GM23338 (cell line): Measurements from ENCODE around the gene C2orf49. TPM values are rescaled to one million over a fixed set of nuclear protein-coding genes. Genes with fewer than 3 reads are reported as not detected.

Experiments
- ATAC-seq: fragments of 200-7000 bp; cut with Tn5 transposase; 3 replicates; pipeline ENCODE4 v1.9.1; 2020
- DNase-seq: peaks from one replicate; pipeline ENCODE4 v3.0.0-alpha.2; 2015; ENCODE audit warnings: low spot score
- H2AFZ ChIP-seq: fragments of 200-600 bp; sonication (generic); 2 replicates; pipeline ENCODE4 v1.8.0; 2016; ENCODE audit warnings: antibody characterized with exemption, mild to moderate bottlenecking, moderate library complexity
- H3F3A ChIP-seq: fragments of 200-600 bp; sonication (generic); replicated peaks from 2 replicates; pipeline ENCODE4 v1.8.0; 2017; ENCODE audit warnings: antibody characterized with exemption, mixed run types, low read depth
- H3K27ac ChIP-seq: fragments of 200-600 bp; sonication (generic); 2 replicates; pipeline ENCODE4 v1.6.1; 2016; ENCODE audit warnings: low read depth
- H3K27me3 ChIP-seq: fragments of 200-600 bp; sonication (generic); 2 replicates; pipeline ENCODE4 v1.8.0; 2016; ENCODE audit warnings: mild to moderate bottlenecking, mixed run types, moderate library complexity; ENCODE audit not compliant: insufficient read depth
- H3K36me3 ChIP-seq: fragments of 200-600 bp; sonication (generic); 2 replicates; pipeline ENCODE4 v1.8.0; 2016; ENCODE audit warnings: mild to moderate bottlenecking; ENCODE audit not compliant: insufficient read depth
- H3K4me1 ChIP-seq: fragments of 200-600 bp; sonication (generic); 2 replicates; pipeline ENCODE4 v1.8.0; 2016; ENCODE audit warnings: mild to moderate bottlenecking, moderate library complexity; ENCODE audit not compliant: insufficient read depth
- H3K4me2 ChIP-seq: fragments of 200-600 bp; sonication (generic); 2 replicates; pipeline ENCODE4 v1.7.1; 2017; ENCODE audit warnings: mixed run types
- H3K4me3 ChIP-seq: fragments of 200-600 bp; sonication (generic); 2 replicates; pipeline ENCODE4 v1.6.1; 2016; ENCODE audit warnings: mixed run types
- H3K79me2 ChIP-seq: fragments of 200-600 bp; sonication (generic); replicated peaks from 2 replicates; pipeline ENCODE4 v1.8.0; 2017; ENCODE audit warnings: mild to moderate bottlenecking; ENCODE audit not compliant: insufficient read depth
- H3K9me2 ChIP-seq: fragments of 200-600 bp; sonication (generic); 2 replicates; pipeline ENCODE4 v1.8.0; 2017; ENCODE audit not compliant: insufficient read depth
- H4K20me1 ChIP-seq: fragments of 200-600 bp; sonication (generic); replicated peaks from 2 replicates; pipeline ENCODE4 v1.8.0; 2017; ENCODE audit warnings: mild to moderate bottlenecking; ENCODE audit not compliant: insufficient read depth
- H3K27ac Mint-ChIP-seq: 2 replicates; pipeline ENCODE4 v1.8.0; 2020; ENCODE audit warnings: inconsistent platforms, mild to moderate bottlenecking, moderate library complexity, mixed read lengths
- H3K27me3 Mint-ChIP-seq: 3 replicates; pipeline ENCODE4 v1.8.0; 2022; ENCODE audit warnings: low read depth, mild to moderate bottlenecking, moderate library complexity, mixed read lengths, inconsistent platforms; ENCODE audit not compliant: insufficient read depth, poor library complexity
- H3K36me3 Mint-ChIP-seq: 3 replicates; pipeline ENCODE4 v1.8.0; 2021; ENCODE audit warnings: low read depth, mild to moderate bottlenecking, inconsistent platforms, moderate library complexity, mixed read lengths
- H3K4me1 Mint-ChIP-seq: 3 replicates; pipeline ENCODE4 v1.8.0; 2020; ENCODE audit warnings: mild to moderate bottlenecking, inconsistent platforms, mixed read lengths
- H3K4me3 Mint-ChIP-seq: 3 replicates; pipeline ENCODE4 v1.8.0; 2021; ENCODE audit warnings: moderate library complexity, mild to moderate bottlenecking, inconsistent platforms, mixed read lengths
- H3K9me3 Mint-ChIP-seq: 3 replicates; pipeline ENCODE4 v1.8.0; 2020; ENCODE audit warnings: moderate library complexity, mild to moderate bottlenecking, inconsistent platforms, mixed read lengths
- CREB1 ChIP-seq: fragments of 250-450 bp; sonication (Bioruptor Pico); IDR thresholded peaks from 2 replicates; pipeline ENCODE4 v1.5.0; 2020; ENCODE audit warnings: low read depth, mild to moderate bottlenecking, moderate library complexity
- EZH2 ChIP-seq: fragments of 200-600 bp; sonication (generic); IDR thresholded peaks from one replicate; pipeline ENCODE4 v1.8.0; 2017; ENCODE audit warnings: antibody characterized with exemption, mild to moderate bottlenecking, low read depth; ENCODE audit not compliant: unreplicated experiment
- EZH2phosphoT487 ChIP-seq: fragments of 200-600 bp; sonication (generic); IDR thresholded peaks from one replicate; pipeline ENCODE4 v1.8.1; 2018; ENCODE audit warnings: antibody characterized with exemption; ENCODE audit not compliant: unreplicated experiment
- NANOG ChIP-seq: IDR thresholded peaks from 2 replicates; pipeline ENCODE4 v1.6.1; 2016; ENCODE audit warnings: antibody characterized with exemption, borderline replicate concordance
- ZNF331 ChIP-seq: fragments of 250-450 bp; sonication (Bioruptor Pico); IDR thresholded peaks from 2 replicates; pipeline ENCODE4 v1.5.0; 2020; ENCODE audit warnings: low read depth, mild to moderate bottlenecking, moderate library complexity
- ZNF462 ChIP-seq: fragments of 250-450 bp; sonication (Bioruptor Pico); IDR thresholded peaks from 2 replicates; pipeline ENCODE4 v1.5.0; 2020; ENCODE audit warnings: mild to moderate bottlenecking, moderate library complexity
- polyA plus RNA-seq: library from polyadenylated mRNA; unstranded; fragments of >200 nt; fragmentation: Nextera tagmentation; extraction: Ambion mirVana; gene quantifications from 2 replicates; pipeline ENCODE4 v1.2.1, GENCODE V29; 2016
- total RNA-seq: library from RNA; depleted of rRNA; stranded (reverse); fragments of >200 nt; shearing (Covaris generic); gene quantifications from 2 replicates; pipeline ENCODE4 v1.2.3, GENCODE V29; 2014
- TF ChIP-seq, protein P1 (sequence below): IDR thresholded peaks from one replicate; pipeline ENCODE4 v1.6.1; 2018; ENCODE audit warnings: antibody characterized with exemption; ENCODE audit not compliant: unreplicated experiment
- TF ChIP-seq, protein P2 (sequence below), 2 experiments: fragments of 200-600 bp in 1 of 2; sonication (generic) in 1 of 2; conservative IDR thresholded peaks; 2 replicates each; pipeline versions ENCODE4 v1.5.1 to v1.6.1; 2016 to 2017; ENCODE audit warnings: antibody characterized with exemption in 2 of 2, low read depth in 2 of 2, mild to moderate bottlenecking in 2 of 2, moderate library complexity in 1 of 2

Gene C2orf49
- total and polyA plus RNA-seq, 2 experiments from 2014 or later = 19.6 to 33.8 TPM

- TF ChIP-seq ZNF462 (CRISPR knock-in tag) (no peak), EZH2 (no peak)
Measured at GRCh38 chr2:105387225-105387624, 49.9 kb downstream of the C2orf49 start (continued).

DNA sequence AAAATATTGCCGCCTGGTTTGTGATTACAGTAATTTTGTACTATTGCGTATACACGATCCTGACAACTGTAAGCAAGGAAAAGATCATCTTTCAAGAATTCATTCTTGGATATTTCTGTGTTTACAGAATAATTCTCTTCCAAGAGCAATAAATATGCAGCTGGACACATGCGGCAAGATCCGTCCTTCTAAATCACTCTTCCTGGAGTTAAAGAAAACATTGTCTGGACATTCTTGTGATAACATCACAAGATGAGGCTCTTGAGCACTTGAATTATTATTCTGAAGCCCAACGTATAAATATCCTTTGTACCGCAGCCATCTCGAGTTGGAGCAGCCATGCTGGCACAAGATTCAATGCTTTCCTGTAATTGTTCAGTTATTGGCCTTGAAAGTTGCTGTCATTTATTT is 51.6 kb downstream of the C2orf49 start:
- Mint-ChIP-seq H3K27me3 (no peaks in the 10 kb centered on the region), H3K36me3 (peaks cover 25% of the 10 kb centered on the region), H3K4me1 (no peaks in the 10 kb centered on the region), H3K9me3 (no peaks in the 10 kb centered on the region), H3K4me3 (no peak overlapping the region), H3K27ac (no peak overlapping the region)
- H3K9me2 ChIP-seq = no peaks in the 10 kb centered on the region
- peaks cover 5% of the 10 kb centered on the region; the same call in 1 of the 2 replicates for H4K20me1 ChIP-seq
- no peak overlapping the region for H3K4me3 ChIP-seq
- H3K36me3 ChIP-seq = no peaks in the 10 kb centered on the region
- H3K4me1 ChIP-seq = no peaks in the 10 kb centered on the region
- no peak for ATAC-seq
- no peak overlapping the region for H3K27ac ChIP-seq
- peaks cover 68% of the 10 kb centered on the region for H3K79me2 ChIP-seq
- H3F3A ChIP-seq = no peaks in the 10 kb centered on the region
- DNase-seq = no peak
- H3K27me3 ChIP-seq = no peaks in the 10 kb centered on the region
- H2AFZ ChIP-seq = no peak overlapping the region
- H3K4me2 ChIP-seq = no peak overlapping the region
- no peak for TF ChIP-seq CREB1
- no peak for TF ChIP-seq EZH2
- TF ChIP-seq, protein P1, sequence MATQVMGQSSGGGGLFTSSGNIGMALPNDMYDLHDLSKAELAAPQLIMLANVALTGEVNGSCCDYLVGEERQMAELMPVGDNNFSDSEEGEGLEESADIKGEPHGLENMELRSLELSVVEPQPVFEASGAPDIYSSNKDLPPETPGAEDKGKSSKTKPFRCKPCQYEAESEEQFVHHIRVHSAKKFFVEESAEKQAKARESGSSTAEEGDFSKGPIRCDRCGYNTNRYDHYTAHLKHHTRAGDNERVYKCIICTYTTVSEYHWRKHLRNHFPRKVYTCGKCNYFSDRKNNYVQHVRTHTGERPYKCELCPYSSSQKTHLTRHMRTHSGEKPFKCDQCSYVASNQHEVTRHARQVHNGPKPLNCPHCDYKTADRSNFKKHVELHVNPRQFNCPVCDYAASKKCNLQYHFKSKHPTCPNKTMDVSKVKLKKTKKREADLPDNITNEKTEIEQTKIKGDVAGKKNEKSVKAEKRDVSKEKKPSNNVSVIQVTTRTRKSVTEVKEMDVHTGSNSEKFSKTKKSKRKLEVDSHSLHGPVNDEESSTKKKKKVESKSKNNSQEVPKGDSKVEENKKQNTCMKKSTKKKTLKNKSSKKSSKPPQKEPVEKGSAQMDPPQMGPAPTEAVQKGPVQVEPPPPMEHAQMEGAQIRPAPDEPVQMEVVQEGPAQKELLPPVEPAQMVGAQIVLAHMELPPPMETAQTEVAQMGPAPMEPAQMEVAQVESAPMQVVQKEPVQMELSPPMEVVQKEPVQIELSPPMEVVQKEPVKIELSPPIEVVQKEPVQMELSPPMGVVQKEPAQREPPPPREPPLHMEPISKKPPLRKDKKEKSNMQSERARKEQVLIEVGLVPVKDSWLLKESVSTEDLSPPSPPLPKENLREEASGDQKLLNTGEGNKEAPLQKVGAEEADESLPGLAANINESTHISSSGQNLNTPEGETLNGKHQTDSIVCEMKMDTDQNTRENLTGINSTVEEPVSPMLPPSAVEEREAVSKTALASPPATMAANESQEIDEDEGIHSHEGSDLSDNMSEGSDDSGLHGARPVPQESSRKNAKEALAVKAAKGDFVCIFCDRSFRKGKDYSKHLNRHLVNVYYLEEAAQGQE = no peak
- TF ChIP-seq, protein P2, sequence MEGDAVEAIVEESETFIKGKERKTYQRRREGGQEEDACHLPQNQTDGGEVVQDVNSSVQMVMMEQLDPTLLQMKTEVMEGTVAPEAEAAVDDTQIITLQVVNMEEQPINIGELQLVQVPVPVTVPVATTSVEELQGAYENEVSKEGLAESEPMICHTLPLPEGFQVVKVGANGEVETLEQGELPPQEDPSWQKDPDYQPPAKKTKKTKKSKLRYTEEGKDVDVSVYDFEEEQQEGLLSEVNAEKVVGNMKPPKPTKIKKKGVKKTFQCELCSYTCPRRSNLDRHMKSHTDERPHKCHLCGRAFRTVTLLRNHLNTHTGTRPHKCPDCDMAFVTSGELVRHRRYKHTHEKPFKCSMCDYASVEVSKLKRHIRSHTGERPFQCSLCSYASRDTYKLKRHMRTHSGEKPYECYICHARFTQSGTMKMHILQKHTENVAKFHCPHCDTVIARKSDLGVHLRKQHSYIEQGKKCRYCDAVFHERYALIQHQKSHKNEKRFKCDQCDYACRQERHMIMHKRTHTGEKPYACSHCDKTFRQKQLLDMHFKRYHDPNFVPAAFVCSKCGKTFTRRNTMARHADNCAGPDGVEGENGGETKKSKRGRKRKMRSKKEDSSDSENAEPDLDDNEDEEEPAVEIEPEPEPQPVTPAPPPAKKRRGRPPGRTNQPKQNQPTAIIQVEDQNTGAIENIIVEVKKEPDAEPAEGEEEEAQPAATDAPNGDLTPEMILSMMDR (conservative IDR thresholded peaks at IDR 0.05; ENCODE audit: low read depth in 2 of 2) = no peak
- no peak for TF ChIP-seq ZNF331 (CRISPR knock-in tag)
- TF ChIP-seq EZH2phosphoT487 = no peak
- TF ChIP-seq NANOG = no peak
